Measurements from ENCODE around the gene ASPM. TPM values are rescaled to one million over a fixed set of nuclear protein-coding genes. Genes with fewer than 3 reads are reported as not detected.

Gene ASPM
- total RNA-seq, 1 donor from 2014 or later, result 38.6 TPM

- Mint-ChIP-seq H3K36me3 (peaks cover 23% of the 10 kb centered on the region), H3K4me3 (no peak overlapping the region), H3K27me3 (no peaks in the 10 kb centered on the region), H3K4me1 (ENCODE audit: unreplicated experiment) (no peaks in the 10 kb centered on the region), H3K9me3 (no peaks in the 10 kb centered on the region), H3K27ac (no peak overlapping the region)
- no peak for DNase-seq (ENCODE audit: extremely low spot score, unreplicated experiment)
- TF ChIP-seq CTCF (conservative IDR thresholded peaks at IDR 0.05), result no peak
Observed at GRCh38 chr1:197181982-197182381, 35.5 kb upstream of the ASPM start.

- Mint-ChIP-seq H3K27me3 (no peaks in the 10 kb centered on the region), H3K36me3 (peaks cover 11% of the 10 kb centered on the region), H3K4me3 (no peak overlapping the region), H3K27ac (no peak overlapping the region), H3K9me3 (no peaks in the 10 kb centered on the region), H3K4me1 (ENCODE audit: unreplicated experiment) (no peaks in the 10 kb centered on the region)
- no peak for DNase-seq (ENCODE audit: extremely low spot score, unreplicated experiment)
- peak; percentile 77 for TF ChIP-seq CTCF (conservative IDR thresholded peaks at IDR 0.05)
Observed at GRCh38 chr1:197180252-197180878, 33.9 kb upstream of the ASPM start.

GRCh38 chr1:197178998-197179397, 32.5 kb upstream of the ASPM start:
- no peak for TF ChIP-seq CTCF (conservative IDR thresholded peaks at IDR 0.05)
- Mint-ChIP-seq H3K27ac (no peak overlapping the region), H3K4me3 (no peak overlapping the region), H3K4me1 (ENCODE audit: unreplicated experiment) (no peaks in the 10 kb centered on the region), H3K9me3 (no peaks in the 10 kb centered on the region), H3K27me3 (no peaks in the 10 kb centered on the region), H3K36me3 (peaks cover 16% of the 10 kb centered on the region)
- no peak for DNase-seq (ENCODE audit: extremely low spot score, unreplicated experiment)

- Mint-ChIP-seq H3K4me3 (no peak overlapping the region), H3K9me3 (no peaks in the 10 kb centered on the region), H3K27me3 (no peaks in the 10 kb centered on the region), H3K4me1 (ENCODE audit: unreplicated experiment) (no peaks in the 10 kb centered on the region), H3K27ac (no peak overlapping the region), H3K36me3 (peaks cover 22% of the 10 kb centered on the region)
- no peak for DNase-seq (ENCODE audit: extremely low spot score, unreplicated experiment)
- TF ChIP-seq CTCF (conservative IDR thresholded peaks at IDR 0.05), result no peak
Observed at GRCh38 chr1:197174818-197175217, 28.3 kb upstream of the ASPM start.

- H3K27me3 Mint-ChIP-seq, result no peaks in the 10 kb centered on the region
- no peaks in the 10 kb centered on the region for H3K4me1 Mint-ChIP-seq (ENCODE audit: unreplicated experiment)
- H3K4me3 Mint-ChIP-seq, result no peak overlapping the region
- H3K36me3 Mint-ChIP-seq, result peaks cover 19% of the 10 kb centered on the region
- no peak for TF ChIP-seq CTCF (conservative IDR thresholded peaks at IDR 0.05)
- no peak for DNase-seq (ENCODE audit: extremely low spot score, unreplicated experiment)
- H3K9me3 Mint-ChIP-seq, result no peaks in the 10 kb centered on the region
- H3K27ac Mint-ChIP-seq, result peak overlapping the region; percentile 16
Observed at GRCh38 chr1:197173571-197174507, 27.4 kb upstream of the ASPM start.

Data from type B pancreatic cell (in vitro differentiated cells).